ENCODE measurements around the gene OAF. TPM values are rescaled to one million over a fixed set of nuclear protein-coding genes. Genes with fewer than 3 reads are reported as not detected.
A peak's percentile ranks its signal among the peaks of the same experiment; 100 is the strongest.

OAF gene
- total RNA-seq, 3 donors from 2014 or later (not counting 1 experiment from before 2014, with no cell fraction given): 2.8 to 5.1 (median 3.8) TPM

- intact Hi-C loops (cut with micrococcal nuclease): no loop called here
- Histone ChIP-seq H3K4me3 (ENCODE audit: low read length) (no peak overlapping the region), H3K27ac (ENCODE audit: low read length) (no peak overlapping the region), H3K27me3 (ENCODE audit: control insufficient read depth, insufficient read depth, low read length) (no peaks in the 10 kb centered on the region), H3K4me1 (ENCODE audit: control insufficient read depth, insufficient read depth, low read length) (no peaks in the 10 kb centered on the region), H3K9me3 (ENCODE audit: control insufficient read depth, insufficient read depth, low read length) (no peaks in the 10 kb centered on the region), H3K36me3 (ENCODE audit: control insufficient read depth, insufficient read depth, low read length) (no peaks in the 10 kb centered on the region)
- Mint-ChIP-seq H3K36me3 (no peaks in the 10 kb centered on the region), H3K27ac (no peak overlapping the region), H3K4me1 (peaks cover 0 to under 1% of the 10 kb centered on the region in 2 donors), H3K4me3 (no peak overlapping the region), H3K27me3 (ENCODE audit: low read depth in 2 of 2) (no peaks in the 10 kb centered on the region), H3K9me3 (no peaks in the 10 kb centered on the region)
- 93% methylated on average over 12 of the region's 12 CpGs for WGBS (ENCODE audit: insufficient coverage)
- TF ChIP-seq CTCF (IDR thresholded peaks at IDR 0.05): no peak
- no peak for ATAC-seq
- DNase-seq: no peak
These were observed 6.7 kb downstream of the OAF start for GRCh38 chr11:120217526-120217925.

- DNase-seq: no peak
- Histone ChIP-seq H3K27me3 (ENCODE audit: control insufficient read depth, insufficient read depth, low read length) (no peaks in the 10 kb centered on the region), H3K4me1 (ENCODE audit: control insufficient read depth, insufficient read depth, low read length) (no peaks in the 10 kb centered on the region), H3K9me3 (ENCODE audit: control insufficient read depth, insufficient read depth, low read length) (no peaks in the 10 kb centered on the region), H3K36me3 (ENCODE audit: control insufficient read depth, insufficient read depth, low read length) (no peaks in the 10 kb centered on the region), H3K27ac (ENCODE audit: low read length) (no peak overlapping the region), H3K4me3 (ENCODE audit: low read length) (no peak overlapping the region)
- intact Hi-C loops (cut with micrococcal nuclease): no loop called here
- Mint-ChIP-seq H3K27ac (no peak overlapping the region), H3K4me1 (no peaks in the 10 kb centered on the region), H3K4me3 (no peak overlapping the region), H3K9me3 (no peaks in the 10 kb centered on the region), H3K36me3 (no peaks in the 10 kb centered on the region), H3K27me3 (ENCODE audit: low read depth in 2 of 2) (no peaks in the 10 kb centered on the region)
- 91% methylated on average over 12 of the region's 12 CpGs for WGBS (ENCODE audit: insufficient coverage)
- ATAC-seq: peak in 1 of 3 donors; percentile 8
- TF ChIP-seq CTCF (IDR thresholded peaks at IDR 0.05): no peak
These were observed 7.3 kb downstream of the OAF start for GRCh38 chr11:120217941-120218694.

- intact Hi-C loops (cut with micrococcal nuclease): no loop called here
- 90% methylated on average over 10 of the region's 10 CpGs for WGBS (ENCODE audit: insufficient coverage)
- H3K9me3 ChIP-seq (ENCODE audit: control insufficient read depth, insufficient read depth, low read length): no peaks in the 10 kb centered on the region
- no peaks in the 10 kb centered on the region for H3K4me1 ChIP-seq (ENCODE audit: control insufficient read depth, insufficient read depth, low read length)
- ATAC-seq (peak in 1 of 3 donors; percentile 15), DNase-seq (no peak)
- Mint-ChIP-seq H3K27ac (no peak overlapping the region), H3K4me1 (no peaks in the 10 kb centered on the region), H3K9me3 (no peaks in the 10 kb centered on the region), H3K36me3 (no peaks in the 10 kb centered on the region), H3K4me3 (no peak overlapping the region), H3K27me3 (ENCODE audit: low read depth in 2 of 2) (no peaks in the 10 kb centered on the region)
- H3K4me3 ChIP-seq (ENCODE audit: low read length): no peak overlapping the region
- no peaks in the 10 kb centered on the region for H3K36me3 ChIP-seq (ENCODE audit: control insufficient read depth, insufficient read depth, low read length)
- no peaks in the 10 kb centered on the region for H3K27me3 ChIP-seq (ENCODE audit: control insufficient read depth, insufficient read depth, low read length)
- TF ChIP-seq CTCF (IDR thresholded peaks at IDR 0.05): no peak
- no peak overlapping the region for H3K27ac ChIP-seq (ENCODE audit: low read length)
These were observed 7.8 kb downstream of the OAF start for GRCh38 chr11:120218695-120219033.
